Gastroesophageal sphincter (tissue), 3 donors: ENCODE data around the gene GINS2.

ENCODE experiments used
- CTCF ChIP-seq, 4 experiments: fragments of 200-600 bp in 2 of 4; fragments of 450-650 bp in 2 of 4; sonication (generic) in 1 of 4; IDR thresholded peaks; one replicate each; pipeline ENCODE4 v1.5.1; 2017 to 2019; ENCODE audit warnings: antibody characterized with exemption in 4 of 4, mild to moderate bottlenecking in 2 of 4, moderate library complexity in 2 of 4
- POLR2A ChIP-seq, 2 donors: fragments of 450-650 bp; IDR thresholded peaks; one replicate each; pipeline ENCODE4 v1.6.1; 2017; ENCODE audit warnings: antibody characterized with exemption in 2 of 2, mild to moderate bottlenecking in 2 of 2, moderate library complexity in 1 of 2
- POLR2AphosphoS5 ChIP-seq: sonication (generic); formaldehyde crosslinking; IDR thresholded peaks from one replicate; pipeline ENCODE4 v1.6.1; 2017; ENCODE audit warnings: antibody characterized with exemption

- TF ChIP-seq CTCF (IDR thresholded peaks at IDR 0.05) = no peak
- TF ChIP-seq POLR2A (IDR thresholded peaks at IDR 0.05) = no peak
- no peak for TF ChIP-seq POLR2AphosphoS5
Measured at GRCh38 chr16:85711982-85712587, 23.3 kb upstream of the GINS2 start.
